ENCODE results near the gene MIPOL1. TPM values are rescaled to one million over a fixed set of nuclear protein-coding genes. Genes with fewer than 3 reads are reported as not detected.

The MIPOL1 gene
- total and polyA plus RNA-seq, 2 donors (not counting 3 experiments of a cell fraction or from before 2014, with no cell fraction given) = 3.4 to 33.5 TPM

- no peak overlapping the region for H3K9ac ChIP-seq (replicated peaks; ENCODE audit: extremely low read depth, insufficient read depth, low read length)
- no peaks in the 10 kb centered on the region for H3K27me3 ChIP-seq (ENCODE audit: control insufficient read depth in 2 of 2, insufficient read depth in 2 of 2, low read length in 2 of 2)
- no peaks in the 10 kb centered on the region for H3K36me3 ChIP-seq (ENCODE audit: control insufficient read depth in 2 of 2, extremely low read depth in 1 of 2, insufficient read depth in 2 of 2, low read length in 2 of 2)
- no peaks in the 10 kb centered on the region for H3K4me1 ChIP-seq (ENCODE audit: control insufficient read depth, extremely low read depth, insufficient read depth, low read length)
- CTCF ChIA-PET = interaction anchor here (0.9 kb wide), 1 partner anchor 13 kb away, joined by 3 read pairs; no protein-coding TSS in a partner anchor
- DNase-seq (ENCODE audit: low read depth, low spot score) (no peak), FAIRE-seq (no peak)
- BruUV-seq (replicated peaks) = no TSS peak
- POLR2A ChIA-PET = no interaction called here
- dilution Hi-C loops (cut with MboI; ENCODE audit: extremely low pct_ligation_motif_present, low sequenced_read_pairs) (no loop called here), intact Hi-C loops (cut with micrococcal nuclease) (no loop called here)
- H3K9me1 ChIP-seq (replicated peaks; ENCODE audit: control insufficient read depth, extremely low read depth, insufficient read depth, low read length) = no peaks in the 10 kb centered on the region
- H2AFZ ChIP-seq (ENCODE audit: low read depth, low read length) = no peak overlapping the region
- no peaks in the 10 kb centered on the region for H3K79me2 ChIP-seq (ENCODE audit: control insufficient read depth, insufficient read depth, low read length)
- no peaks in the 10 kb centered on the region for H4K20me1 ChIP-seq (replicated peaks; ENCODE audit: control insufficient read depth, extremely low read depth, insufficient read depth, low read length)
- TF ChIP-seq JUN (IDR thresholded peaks at IDR 0.05; ENCODE audit: borderline replicate concordance, insufficient read depth, insufficient read length, low read depth) (no peak), POLR2AphosphoS5 (IDR thresholded peaks at IDR 0.05; ENCODE audit: insufficient read depth, low read depth, low read length) (no peak), EZH2 (IDR thresholded peaks at IDR 0.05; ENCODE audit: borderline replicate concordance, low read depth, low read length, severe bottlenecking) (no peak), CTCF (IDR thresholded peaks at IDR 0.05; ENCODE audit: extremely low read depth in 1 of 2, insufficient read depth in 1 of 2, low read depth in 1 of 2, low read length in 2 of 2) (no peak), FOS (IDR thresholded peaks at IDR 0.05; ENCODE audit: borderline replicate concordance, insufficient read depth, low read length) (no peak), GATA2 (IDR thresholded peaks at IDR 0.05; ENCODE audit: insufficient read depth, insufficient read length, low read depth, low read length) (no peak), POLR2A (IDR thresholded peaks at IDR 0.05; ENCODE audit: low read depth, low read length) (no peak), MYC (IDR thresholded peaks at IDR 0.05; ENCODE audit: low read depth, low read length) (no peak)
- TF ChIP-seq, protein P1, sequence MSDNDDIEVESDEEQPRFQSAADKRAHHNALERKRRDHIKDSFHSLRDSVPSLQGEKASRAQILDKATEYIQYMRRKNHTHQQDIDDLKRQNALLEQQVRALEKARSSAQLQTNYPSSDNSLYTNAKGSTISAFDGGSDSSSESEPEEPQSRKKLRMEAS (IDR thresholded peaks at IDR 0.05; ENCODE audit: insufficient read depth, insufficient read length) = no peak
- H3K27ac ChIP-seq (ENCODE audit: insufficient read depth, low read depth, low read length) = no peak overlapping the region
- H3K4me3 ChIP-seq (replicated peaks in 1 of 3; ENCODE audit: insufficient read depth in 1 of 3, low read depth in 1 of 3, low read length in 3 of 3) = no peak overlapping the region
- no peak overlapping the region for H3K4me2 ChIP-seq (ENCODE audit: insufficient read depth, low read length)
- H3K9me3 ChIP-seq (replicated peaks; ENCODE audit: control insufficient read depth, insufficient read depth, low read length) = no peaks in the 10 kb centered on the region
These were observed 245.7 kb downstream of the MIPOL1 start for GRCh38 chr14:37443461-37443860.
